ENCODE results near the gene ZDHHC5.
"Not testable (repeated sequence)": the region's sequence is repeated elsewhere in the genome, so short reads cannot be mapped to it uniquely, and the experiment has no call there.

Gene ZDHHC5

GRCh38 chr11:57675176-57675941 lies 7.4 kb downstream of the ZDHHC5 start:
- DNase-seq: no peak

- no peak for DNase-seq
Observed at GRCh38 chr11:57679396-57679795, 11.5 kb downstream of the ZDHHC5 start.

GRCh38 chr11:57680552-57680874 lies 12.6 kb downstream of the ZDHHC5 start:
- DNase-seq: no peak

GRCh38 chr11:57681168-57681567 lies 13.3 kb downstream of the ZDHHC5 start:
- no peak for DNase-seq

GRCh38 chr11:57690474-57690873 lies 22.6 kb downstream of the ZDHHC5 start:
- DNase-seq: not testable (repeated sequence)

GRCh38 chr11:57698843-57699365 lies 31.0 kb downstream of the ZDHHC5 start:
- DNase-seq: no peak

GRCh38 chr11:57699813-57700212 lies 31.9 kb downstream of the ZDHHC5 start:
- no peak for DNase-seq

- DNase-seq: no peak
Observed at GRCh38 chr11:57700425-57700824, 32.5 kb downstream of the ZDHHC5 start.

- DNase-seq: no peak
Observed at GRCh38 chr11:57703341-57703740, 35.4 kb downstream of the ZDHHC5 start.

- DNase-seq: no peak
Observed at GRCh38 chr11:57704932-57705331, 37.0 kb downstream of the ZDHHC5 start.

GRCh38 chr11:57705432-57705831 lies 37.5 kb downstream of the ZDHHC5 start:
- not testable (repeated sequence) for DNase-seq

- DNase-seq: no peak
Observed at GRCh38 chr11:57709802-57710367, 42.0 kb downstream of the ZDHHC5 start.

- DNase-seq: peak; percentile 98
Observed at GRCh38 chr11:57711414-57712255, 43.7 kb downstream of the ZDHHC5 start, which contains the start of gene MED19. MED19 (minus strand) TSS chr11:57712215; CDS start chr11:57712179, 36 bp downstream.

GRCh38 chr11:57712256-57713150 lies 44.6 kb downstream of the ZDHHC5 start, which contains the start of gene TMX2:
TMX2 (plus strand) TSS chr11:57712593; CDS start chr11:57712619, 26 bp downstream.
- DNase-seq: peak; percentile 98

- DNase-seq: no peak
Observed at GRCh38 chr11:57713835-57714234, 45.9 kb downstream of the ZDHHC5 start.

GRCh38 chr11:57716726-57717125 lies 48.8 kb downstream of the ZDHHC5 start:
- not testable (repeated sequence) for DNase-seq

GRCh38 chr11:57727185-57727584 lies 59.3 kb downstream of the ZDHHC5 start:
- DNase-seq: no peak

GRCh38 chr11:57728829-57729228 lies 60.9 kb downstream of the ZDHHC5 start:
- DNase-seq: no peak

GRCh38 chr11:57729479-57729878 lies 61.6 kb downstream of the ZDHHC5 start:
- no peak for DNase-seq

- DNase-seq: no peak
Observed at GRCh38 chr11:57732661-57733060, 64.7 kb downstream of the ZDHHC5 start.

- DNase-seq: no peak
Observed at GRCh38 chr11:57735619-57736298, 67.8 kb downstream of the ZDHHC5 start.
